HepG2 (cell line): ENCODE measurements around the gene DIAPH3. TPM values are rescaled to one million over a fixed set of nuclear protein-coding genes. Genes with fewer than 3 reads are reported as not detected.

ENCODE experiments used
- ATAC-seq: fragments of 200-7000 bp; cut with Tn5 transposase; 3 replicates; pipeline ENCODE4 v1.9.1; 2020; ENCODE audit warnings: mild to moderate bottlenecking, moderate library complexity
- BruUV-seq: library from RNA; stranded (reverse); fragments of 400-500 nt; replicated peaks from 2 replicates; lab custom pipeline; 2021; lab: Mats Ljungman, UMichigan
- CTCF ChIA-PET: fragments of 300-600 bp; formaldehyde crosslinking; extraction: SDS; loops from one replicate; lab custom pipeline; 2021; ENCODE audit warnings: low total read pairs, inconsistent platforms, low intra/inter-chr PET ratio; lab: Yijun Ruan, JAX
- POLR2A ChIA-PET: fragments of 350-600 bp; sonication (Branson Sonifier 250); formaldehyde crosslinking; loops from one replicate; lab custom pipeline; 2020; ENCODE audit warnings: antibody characterized with exemption, inconsistent platforms; lab: Yijun Ruan, JAX
- DNase-seq: peaks from one replicate; pipeline ENCODE4 v3.0.0-alpha.2; 2015; ENCODE audit warnings: low spot score
- FAIRE-seq: peaks from 3 replicates; lab custom pipeline; 2011; peaks lifted over from hg19 to GRCh38; lab: Jason Lieb, UNC
- H2AFZ ChIP-seq: one replicate; pipeline ENCODE4 v1.6.1; 2011; ENCODE audit warnings: low read length, inconsistent platforms
- H3K27ac ChIP-seq: fragments of 300-600 bp; 3 replicates; pipeline ENCODE4 v1.8.0; 2011; ENCODE audit warnings: mixed run types, mild to moderate bottlenecking, mixed read lengths, low read length, inconsistent platforms; ENCODE audit not compliant: insufficient read depth; ENCODE audit errors: extremely low read length
- H3K27me3 ChIP-seq, 2 experiments: fragments of 200-600 bp in 1 of 2; 2 replicates in 1 of 2; 3 replicates in 1 of 2; pipeline versions ENCODE4 v1.6.0 to v1.8.0; 2011; ENCODE audit warnings: low read length in 2 of 2, mild to moderate bottlenecking in 2 of 2, moderate library complexity in 2 of 2, inconsistent platforms in 1 of 2; ENCODE audit not compliant: insufficient read depth in 2 of 2, control insufficient read depth in 1 of 2
- H3K36me3 ChIP-seq, 2 experiments: fragments of 200-600 bp in 1 of 2; replicated peaks in 1 of 2; 2 replicates in 1 of 2; 3 replicates in 1 of 2; pipeline versions ENCODE4 v1.5.1 to v1.8.0; 2011; ENCODE audit warnings: low read length in 2 of 2, inconsistent platforms in 1 of 2; ENCODE audit not compliant: insufficient read depth in 2 of 2, control insufficient read depth in 1 of 2
- H3K4me1 ChIP-seq: 2 replicates; pipeline ENCODE4 v1.5.1; 2012; ENCODE audit warnings: low read length, inconsistent platforms; ENCODE audit not compliant: insufficient read depth
- H3K4me2 ChIP-seq: 2 replicates; pipeline ENCODE4 v1.6.0; 2011; ENCODE audit warnings: low read depth, low read length, inconsistent platforms
- H3K4me3 ChIP-seq, 3 experiments: fragments of 200-600 bp in 1 of 3; sonication (generic), shearing (Covaris generic) in 1 of 3; replicated peaks in 1 of 3; 2 replicates each; pipeline ENCODE4 v1.5.1; 2011 to 2016; ENCODE audit warnings: low read length in 3 of 3, inconsistent platforms in 2 of 3, low read depth in 2 of 3, mild to moderate bottlenecking in 2 of 3, control low read depth in 1 of 3, mixed read lengths in 1 of 3; ENCODE audit not compliant: insufficient read depth in 1 of 3
- H3K79me2 ChIP-seq: one replicate; pipeline ENCODE4 v1.6.1; 2011; ENCODE audit warnings: low read length, inconsistent platforms; ENCODE audit not compliant: insufficient read depth
- H3K9ac ChIP-seq: 2 replicates; pipeline ENCODE4 v1.6.0; 2011; ENCODE audit warnings: mild to moderate bottlenecking, low read depth, low read length, inconsistent platforms; ENCODE audit not compliant: insufficient read depth
- H3K9me3 ChIP-seq: 2 replicates; pipeline ENCODE4 v1.5.1; 2012; ENCODE audit warnings: mild to moderate bottlenecking, low read length
- H4K20me1 ChIP-seq: 2 replicates; pipeline ENCODE4 v1.6.0; 2011; ENCODE audit warnings: inconsistent platforms, mild to moderate bottlenecking, low read length, moderate library complexity; ENCODE audit not compliant: insufficient read depth
- BCL6 ChIP-seq: IDR thresholded peaks from 2 replicates; pipeline ENCODE4 v1.6.1; 2016; ENCODE audit warnings: missing genetic modification reagents, missing compliant biosample characterization
- KDM5A ChIP-seq: fragments of 200-600 bp; sonication (generic); IDR thresholded peaks from 2 replicates; pipeline ENCODE4 v1.7.0; 2018; ENCODE audit warnings: antibody characterized with exemption, mild to moderate bottlenecking, low read length, borderline replicate concordance
- KDM6A ChIP-seq: IDR thresholded peaks from 2 replicates; pipeline ENCODE4 v1.6.1; 2016; ENCODE audit warnings: low read depth
- NFAT5 ChIP-seq: sonication (generic); formaldehyde crosslinking; IDR thresholded peaks from 2 replicates; pipeline ENCODE4 v1.4.0; 2020; ENCODE audit warnings: missing genetic modification reagents
- NKX3-1 ChIP-seq: sonication (generic); formaldehyde crosslinking; IDR thresholded peaks from 2 replicates; pipeline ENCODE4 v1.5.0; 2020; ENCODE audit warnings: missing genetic modification reagents
- RBAK ChIP-seq: sonication (generic); formaldehyde crosslinking; IDR thresholded peaks from 2 replicates; pipeline ENCODE4 v1.5.1; 2020; ENCODE audit warnings: mild to moderate bottlenecking, missing genetic modification reagents
- TBL1XR1 ChIP-seq: fragments of 150-350 bp; IDR thresholded peaks from 2 replicates; pipeline ENCODE4 v1.6.1; 2014; ENCODE audit warnings: borderline replicate concordance, low read length; ENCODE audit not compliant: partially characterized antibody
- UBTF ChIP-seq: sonication (generic); formaldehyde crosslinking; IDR thresholded peaks from 2 replicates; pipeline ENCODE4 v1.4.0; 2020; ENCODE audit warnings: mild to moderate bottlenecking, missing genetic modification reagents
- ZNF142 ChIP-seq: sonication (generic); formaldehyde crosslinking; IDR thresholded peaks from 2 replicates; pipeline ENCODE4 v1.4.0; 2020; ENCODE audit warnings: missing genetic modification reagents
- ZNF251 ChIP-seq: sonication (generic); formaldehyde crosslinking; IDR thresholded peaks from 2 replicates; pipeline ENCODE4 v1.9.0; 2021; ENCODE audit warnings: mild to moderate bottlenecking, missing genetic modification reagents
- ZNF576 ChIP-seq: sonication (generic); formaldehyde crosslinking; IDR thresholded peaks from 2 replicates; pipeline ENCODE4 v1.4.0; 2020; ENCODE audit warnings: mild to moderate bottlenecking, missing genetic modification reagents
- in situ Hi-C: cut with HindIII; loops from 2 replicates; pipeline ENCODE4 v1.10.0; 2017; ENCODE audit warnings: low pct_unique_long_range_greater_than_20kb; ENCODE audit not compliant: extremely low pct_ligation_motif_present
- intact Hi-C: fragments of 100-400 bp; cut with micrococcal nuclease; formaldehyde crosslinking; loops from one replicate; pipeline ENCODE4 v1.10.0; 2022; ENCODE audit not compliant: unreplicated experiment
- polyA plus RNA-seq, 8 experiments: library from polyadenylated mRNA; depleted of rRNA in 3 of 8; stranded (reverse) in 7 of 8; unstranded in 1 of 8; fragments of >200 nt; fragmentation: Illumina TruSeq in 4 of 8; extraction: Trizol in 4 of 8; gene quantifications; 2 replicates each; pipeline versions ENCODE4 v1.2.1 to v1.2.3, GENCODE V29; 2011 to 2016; ENCODE audit warnings: low read depth in 4 of 8, missing spikeins in 1 of 8, mixed read lengths in 1 of 8; ENCODE audit not compliant: insufficient read depth in 1 of 8
- total RNA-seq, 5 experiments: library from RNA; depleted of rRNA; stranded (reverse); fragments of >200 nt; fragmentation: Illumina TruSeq; extraction: Trizol; gene quantifications; 2 replicates each; pipeline ENCODE4 v1.2.3, GENCODE V29; 2016; ENCODE audit warnings: low read depth in 1 of 5

The DIAPH3 gene
- total and polyA plus RNA-seq, 2 of the 13 experiments (the other 11 are each of a cell fraction or from before 2014, with no cell fraction given): 4.0 to 9.3 TPM

GRCh38 chr13:60000081-60000480, 163.6 kb downstream of the DIAPH3 start:
- H4K20me1 ChIP-seq: no peaks in the 10 kb centered on the region
- no peak overlapping the region for H2AFZ ChIP-seq
- FAIRE-seq: no peak
- no peak overlapping the region for H3K4me2 ChIP-seq
- no peak overlapping the region for H3K9ac ChIP-seq
- no peak for DNase-seq
- no TSS peak for BruUV-seq
- no peaks in the 10 kb centered on the region for H3K9me3 ChIP-seq
- no peak for ATAC-seq
- intact Hi-C loops (no loop called here), in situ Hi-C loops (no loop called here)
- ChIA-PET POLR2A (no interaction called here), CTCF (no interaction called here)
- H3K4me3 ChIP-seq: no peak overlapping the region
- peaks cover 9% of the 10 kb centered on the region for H3K4me1 ChIP-seq
- no peaks in the 10 kb centered on the region for H3K79me2 ChIP-seq
- no peaks in the 10 kb centered on the region for H3K36me3 ChIP-seq
- H3K27me3 ChIP-seq: no peaks in the 10 kb centered on the region
- no peak overlapping the region for H3K27ac ChIP-seq
- no peak for TF ChIP-seq ZNF576 (CRISPR knock-in tag)
- no peak for TF ChIP-seq ZNF142
- TF ChIP-seq UBTF: no peak
- TF ChIP-seq BCL6 (CRISPR knock-in tag): no peak
- TF ChIP-seq TBL1XR1: no peak
- TF ChIP-seq KDM6A: no peak
- TF ChIP-seq NFAT5 (CRISPR knock-in tag): no peak
- TF ChIP-seq RBAK (CRISPR knock-in tag): no peak
- TF ChIP-seq ZNF251 (CRISPR knock-in tag): no peak
- TF ChIP-seq NKX3-1: no peak
- no peak for TF ChIP-seq KDM5A
